Activated CD8-positive, alpha-beta memory T cell treated with anti-CD3 and anti-CD28 coated beads for 24 hours (primary cell): ENCODE measurements around the gene RASSF4.

ENCODE experiments used
- DNase-seq: peaks from one replicate; pipeline ENCODE4 v3.0.0-alpha.2; 2020

RASSF4 gene

DNA sequence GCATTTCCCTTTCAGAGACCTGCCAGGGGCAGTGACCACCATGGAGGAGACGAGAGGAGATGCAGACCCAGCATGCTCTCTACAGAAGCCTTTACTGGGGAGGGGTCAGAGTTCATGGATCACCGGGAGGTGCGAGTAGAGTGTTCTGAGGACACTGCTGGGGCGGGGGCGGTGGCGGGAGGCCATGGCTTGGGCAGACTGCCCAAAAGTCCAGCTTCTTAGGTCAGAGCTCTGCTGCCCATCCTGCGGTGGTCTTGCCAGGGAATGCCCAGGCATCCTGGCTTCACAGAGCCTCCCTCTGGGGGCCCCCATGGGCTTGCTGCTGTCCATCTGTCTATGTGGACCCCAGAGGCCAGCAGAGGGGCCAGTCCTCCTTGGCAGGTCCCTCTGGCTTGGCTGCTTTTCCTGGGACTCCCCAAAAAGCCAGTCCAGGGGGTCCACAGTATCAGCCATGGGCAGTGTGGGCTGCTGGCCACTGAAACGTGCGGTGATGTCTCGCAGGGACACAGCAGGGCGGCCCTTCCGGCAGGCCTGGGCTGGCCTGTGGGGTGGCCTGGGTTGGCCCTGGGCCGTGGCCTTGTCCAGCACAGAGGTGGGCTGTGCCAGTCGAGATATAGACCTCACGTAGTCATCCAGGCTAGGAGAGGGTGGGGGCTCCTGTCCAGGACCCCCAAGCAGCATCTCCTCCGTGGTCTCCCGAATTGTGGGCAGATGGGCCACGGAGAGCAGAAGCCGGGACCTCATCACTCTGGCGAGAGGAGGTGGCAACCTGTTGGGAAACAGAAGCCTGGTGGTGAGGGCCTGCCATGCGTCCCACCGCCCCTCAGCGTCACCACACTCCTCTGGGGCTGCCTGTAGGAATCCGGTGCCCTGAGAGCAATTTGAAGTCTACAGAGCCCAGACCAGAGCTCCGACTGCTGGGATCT is 17.9 kb downstream of the RASSF4 start:
- no peak for DNase-seq

DNA sequence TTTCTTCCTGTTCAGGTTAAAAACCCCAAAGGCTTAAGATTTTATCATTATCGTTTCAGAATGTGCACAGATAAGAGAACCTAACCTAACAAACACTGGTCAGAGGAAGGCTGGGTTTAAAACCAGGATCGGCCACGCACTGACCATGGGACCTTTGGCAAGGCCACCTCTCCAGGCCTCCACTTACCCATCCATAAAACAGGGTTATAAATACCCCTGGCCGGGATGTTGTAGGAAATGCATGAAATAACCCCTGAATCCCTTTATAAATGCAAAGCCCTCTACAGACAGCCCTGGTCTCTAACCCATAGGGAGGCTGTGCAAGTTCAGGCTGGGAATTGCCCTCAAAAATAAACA is 18.6 kb downstream of the RASSF4 start:
- DNase-seq: no peak

DNA sequence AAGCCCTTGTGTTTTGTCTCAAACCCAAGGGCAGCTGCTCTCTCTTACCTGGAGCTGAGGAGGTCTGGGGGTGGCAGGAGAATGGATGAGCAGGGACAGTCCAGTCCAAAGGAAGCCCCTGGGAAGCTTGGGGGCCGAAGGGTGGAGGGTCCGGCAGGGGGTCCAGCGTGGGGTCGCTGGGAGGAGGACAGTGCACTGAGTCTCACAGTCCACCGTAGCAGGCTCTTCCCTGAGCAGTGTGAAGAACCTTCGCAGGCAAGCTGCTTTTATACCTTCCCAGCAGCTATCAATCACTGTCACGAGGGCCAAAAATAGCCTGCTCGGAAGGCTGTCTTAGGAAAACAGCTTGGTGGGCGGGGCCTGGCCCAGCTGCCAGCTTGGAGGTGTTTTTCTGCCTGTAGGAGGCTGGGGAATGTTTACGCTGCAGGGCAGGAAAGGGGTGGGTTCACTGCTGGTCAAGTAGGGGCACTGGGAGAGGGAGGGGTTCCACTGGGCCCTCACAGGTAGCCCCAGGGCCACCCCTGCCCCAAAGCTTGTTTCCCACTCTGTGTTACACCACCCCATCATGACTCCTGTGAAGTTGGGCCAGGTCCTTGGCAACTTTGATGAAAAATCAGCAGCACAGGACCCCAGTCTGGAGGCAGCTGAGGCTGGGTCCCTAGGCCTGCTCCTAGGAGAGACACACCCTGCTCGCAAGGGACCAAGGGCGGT is 19.1 kb downstream of the RASSF4 start, which contains the start of gene DEPP1:
Gene DEPP1 (minus strand): TSS at position 240 of the 711 bp plus-strand sequence. CDS start 779 bp downstream, outside the sequence.
- no peak for DNase-seq

DNA sequence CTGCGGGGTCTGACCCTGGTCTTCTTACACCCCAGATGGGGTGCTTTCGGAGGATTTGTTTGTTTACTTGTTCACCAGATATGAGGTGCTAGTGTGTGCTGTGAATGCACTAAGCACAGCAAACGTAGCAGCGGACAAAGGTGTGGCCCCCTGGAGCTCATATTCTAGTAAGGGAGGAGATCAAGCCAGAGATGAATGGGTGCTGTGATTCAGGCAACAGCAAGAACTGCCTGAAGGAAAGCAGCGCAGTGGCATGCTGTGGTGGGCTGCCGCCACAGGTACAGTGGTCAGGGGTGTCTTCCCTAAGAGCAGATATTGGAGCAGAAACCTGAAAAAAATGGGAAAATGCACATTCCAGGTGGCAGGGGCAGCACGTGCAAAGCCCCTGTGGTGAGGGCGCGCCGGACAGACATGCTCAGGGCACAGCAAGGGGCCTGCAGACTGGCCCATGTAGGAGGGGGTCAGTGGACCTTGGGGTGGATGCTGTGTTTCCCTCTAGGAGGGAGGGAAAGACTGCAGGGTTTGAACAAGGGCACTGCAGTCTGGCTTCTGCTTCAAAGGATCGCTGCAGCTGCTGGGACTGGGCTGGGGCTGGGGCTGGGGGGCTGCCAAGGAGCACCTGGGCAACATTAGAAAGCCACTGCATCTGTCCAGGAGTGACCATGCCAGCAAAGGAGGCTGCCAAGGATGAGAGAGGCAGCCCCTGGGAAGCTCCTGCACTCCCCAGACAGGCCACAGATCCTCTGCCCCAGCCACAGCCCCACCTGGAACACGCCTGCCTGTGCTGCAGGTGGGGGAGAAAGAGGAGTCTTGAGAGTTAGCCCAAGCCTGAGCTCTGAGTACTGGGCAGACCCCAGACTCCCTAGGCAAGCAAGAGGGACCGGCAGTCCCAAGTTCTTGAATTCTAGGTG is 19.9 kb downstream of the RASSF4 start:
- no peak for DNase-seq

DNA sequence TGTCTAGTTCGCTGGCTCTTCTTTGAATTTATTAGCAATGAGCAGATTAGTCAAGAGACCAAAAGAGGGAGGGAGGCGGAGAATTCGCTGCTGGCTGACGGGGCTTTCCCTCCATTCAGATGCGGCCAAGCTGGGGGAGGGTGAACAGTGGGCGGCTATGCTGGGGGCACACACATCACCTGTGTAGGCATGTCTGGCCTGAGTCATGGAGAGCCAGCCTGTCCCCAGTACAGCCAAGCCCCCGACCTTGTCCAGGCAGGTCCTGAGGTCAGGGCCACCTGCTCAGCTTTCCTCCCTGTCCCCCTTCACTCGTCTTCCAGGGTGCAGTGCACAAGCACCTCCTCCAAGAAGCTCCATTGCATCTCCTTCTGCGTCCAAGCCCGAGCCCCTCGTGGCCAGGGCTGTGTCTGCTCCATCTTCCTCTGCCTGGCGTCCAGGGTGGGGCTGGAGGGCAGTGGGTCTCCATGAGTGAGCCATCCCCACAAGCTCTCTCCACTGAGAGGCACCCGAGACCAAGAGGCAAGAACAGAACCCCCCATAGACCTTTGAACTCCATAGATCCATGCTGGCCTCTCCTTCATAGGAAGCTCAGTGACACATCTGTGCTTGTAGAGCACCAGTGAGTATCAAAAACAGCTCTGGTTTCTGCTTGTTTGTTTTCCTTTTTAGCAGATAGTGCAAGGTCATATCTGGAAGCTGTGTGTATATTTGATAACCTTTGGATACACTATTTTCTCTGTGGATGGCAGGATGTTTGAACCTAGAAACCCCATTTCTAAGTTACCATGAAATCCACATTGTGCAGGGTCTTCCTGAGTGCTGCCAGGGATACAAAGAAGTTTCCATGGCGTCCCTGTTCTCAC is 20.9 kb downstream of the RASSF4 start:
- no peak for DNase-seq

DNA sequence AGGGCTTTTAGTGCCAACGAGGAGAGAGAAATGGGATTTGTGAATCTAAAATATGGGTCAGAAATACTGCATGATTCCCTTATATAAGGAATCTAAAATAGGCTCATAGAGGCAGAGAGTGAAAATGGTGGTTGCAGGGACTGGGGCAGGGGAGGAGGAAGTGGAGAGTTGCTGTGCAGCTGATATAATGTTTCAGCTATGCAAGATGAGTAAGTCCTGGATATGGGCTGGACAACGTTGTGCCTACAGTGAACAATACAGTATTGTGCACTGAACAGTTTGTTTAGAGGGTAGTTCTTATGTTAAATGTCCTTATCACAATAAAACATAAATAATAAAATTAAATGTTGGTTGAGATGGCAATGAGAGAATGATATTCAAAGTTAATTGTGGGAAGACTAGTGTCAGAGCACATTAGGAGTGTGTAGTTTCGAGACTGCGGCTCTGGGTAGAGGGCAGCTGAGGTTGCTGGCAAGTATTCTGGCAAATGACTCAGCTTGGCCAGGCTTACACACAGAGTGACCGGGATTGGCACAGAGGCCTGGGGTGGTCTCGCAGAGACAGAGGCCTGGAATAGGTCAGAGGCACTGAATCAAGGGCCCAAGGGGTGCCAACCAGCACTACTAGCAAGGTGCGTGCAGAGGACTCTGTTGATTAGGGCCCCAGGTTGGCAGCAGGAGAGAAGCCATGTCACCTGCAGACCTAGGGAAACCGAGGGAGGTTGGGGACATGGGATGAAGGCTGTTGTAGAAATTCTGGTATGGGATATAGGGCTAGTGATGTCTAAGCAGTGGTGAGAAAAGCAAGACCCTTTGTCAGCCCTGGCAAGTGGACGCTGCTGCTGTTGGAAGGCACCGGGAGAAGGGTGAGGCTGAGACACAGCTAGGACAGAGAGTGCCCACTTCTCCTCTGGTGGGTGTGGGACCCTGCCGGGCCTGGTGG is 21.8 kb downstream of the RASSF4 start:
- DNase-seq: no peak

DNA sequence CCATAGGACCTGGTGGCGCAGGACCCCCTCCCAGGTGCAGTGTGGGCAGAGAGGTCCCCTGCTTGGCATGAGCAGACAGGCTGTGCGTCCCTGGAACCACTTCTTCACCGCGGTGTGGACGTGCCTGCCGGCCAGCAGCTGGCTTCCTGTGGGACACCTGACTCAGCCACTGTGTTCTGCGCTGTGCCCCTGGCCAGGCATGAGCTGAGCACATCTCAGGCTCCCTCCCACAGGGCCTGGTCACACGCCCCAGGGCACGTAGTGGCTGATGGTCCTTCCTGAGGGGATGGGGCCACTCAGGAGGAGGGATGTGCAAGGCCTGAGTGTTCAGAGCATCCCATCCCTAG is 22.5 kb downstream of the RASSF4 start:
- no peak for DNase-seq

DNA sequence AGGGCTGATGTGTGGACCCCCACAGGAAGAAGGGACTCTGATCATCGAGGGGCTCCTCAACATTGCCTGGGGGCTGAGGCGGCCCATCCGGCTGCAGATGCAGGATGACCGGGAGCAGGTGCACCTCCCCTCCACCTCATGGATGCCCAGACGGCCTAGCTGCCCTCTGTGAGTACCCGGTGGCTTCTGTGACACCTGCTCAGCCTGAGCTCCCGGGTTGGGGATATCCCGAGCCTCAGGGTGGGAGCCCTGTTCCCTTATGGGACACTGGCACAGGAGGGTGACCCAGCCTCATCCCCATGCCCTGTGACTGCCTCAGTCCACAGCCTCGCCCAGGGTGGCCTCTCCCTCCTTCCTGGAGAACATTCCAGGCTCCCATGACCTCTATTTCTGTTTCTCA is 22.9 kb downstream of the RASSF4 start:
- DNase-seq: no peak

DNA sequence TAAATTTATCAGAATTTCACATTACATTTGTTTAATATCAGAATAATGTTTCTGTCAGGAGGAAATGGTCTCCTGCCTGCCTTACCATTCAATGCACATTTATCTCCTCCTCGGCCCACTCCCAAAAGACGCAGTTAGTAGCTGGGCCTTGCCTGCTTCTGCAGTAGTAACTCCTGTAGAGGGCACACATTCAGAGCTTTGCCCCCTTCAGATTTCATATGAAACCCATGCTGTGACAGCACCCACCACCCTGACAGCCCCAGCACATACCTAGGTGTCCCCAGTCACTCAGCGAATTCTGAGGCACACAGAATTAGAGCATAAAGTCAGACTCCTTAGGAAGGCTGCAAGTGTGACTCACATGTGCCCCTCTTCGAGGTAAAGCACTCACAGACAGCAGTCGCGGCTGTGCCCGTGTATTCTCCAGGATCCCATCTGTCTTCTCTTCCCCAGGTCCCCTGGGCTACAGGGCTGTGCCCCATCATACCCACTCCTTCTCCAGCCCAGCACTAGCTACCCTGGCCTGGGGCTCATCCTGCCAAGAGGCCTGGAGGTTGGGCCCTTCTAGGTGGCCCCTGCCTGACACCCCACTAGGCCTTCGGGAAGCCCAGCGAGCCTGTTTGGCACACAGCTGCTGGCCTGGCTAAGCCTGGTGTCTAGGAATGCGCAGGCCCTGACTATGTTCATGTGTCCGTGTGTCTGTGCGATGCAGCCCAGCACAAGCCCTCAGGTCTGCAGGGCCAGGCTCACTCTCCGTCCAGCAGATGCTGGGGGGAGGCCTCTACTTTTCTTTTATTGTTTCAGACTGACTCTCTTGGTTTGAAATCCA is 23.7 kb downstream of the RASSF4 start:
- no peak for DNase-seq

DNA sequence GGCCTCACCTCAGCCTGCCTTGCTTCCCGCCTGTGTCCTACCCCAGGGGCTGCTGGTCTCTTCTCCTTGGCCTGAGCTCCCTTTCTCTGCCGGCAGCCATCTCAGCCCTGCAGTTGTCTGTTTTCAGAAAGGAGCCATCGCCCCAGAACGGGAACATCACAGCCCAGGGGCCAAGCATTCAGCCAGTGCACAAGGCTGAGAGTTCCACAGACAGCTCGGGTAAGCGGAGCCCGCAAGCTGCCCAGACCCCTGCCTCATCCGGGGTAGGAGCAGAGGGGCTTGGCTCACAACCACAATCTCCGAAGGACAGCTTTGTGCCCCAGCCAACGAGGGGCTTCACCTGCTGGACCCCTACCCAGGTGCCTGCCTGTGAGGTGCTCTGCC is 24.3 kb downstream of the RASSF4 start:
- no peak for DNase-seq

DNA sequence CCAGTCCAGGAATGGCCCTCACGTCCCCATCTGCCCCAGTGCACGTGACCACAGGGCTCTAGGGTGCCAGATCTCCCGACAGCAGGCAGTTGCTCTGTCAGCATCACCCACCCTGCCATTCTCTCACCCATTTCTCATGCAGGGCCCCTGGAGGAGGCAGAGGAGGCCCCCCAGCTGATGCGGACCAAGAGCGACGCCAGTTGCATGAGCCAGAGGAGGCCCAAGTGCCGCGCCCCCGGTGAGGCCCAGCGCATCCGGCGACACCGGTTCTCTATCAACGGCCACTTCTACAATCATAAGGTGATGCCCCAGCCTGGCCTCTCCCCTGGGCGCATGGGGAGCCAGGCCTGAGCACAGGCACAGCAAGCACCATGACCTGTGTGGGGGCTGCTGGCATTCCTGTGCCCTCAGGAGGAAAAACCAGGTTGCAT is 25.1 kb downstream of the RASSF4 start:
- no peak for DNase-seq

DNA sequence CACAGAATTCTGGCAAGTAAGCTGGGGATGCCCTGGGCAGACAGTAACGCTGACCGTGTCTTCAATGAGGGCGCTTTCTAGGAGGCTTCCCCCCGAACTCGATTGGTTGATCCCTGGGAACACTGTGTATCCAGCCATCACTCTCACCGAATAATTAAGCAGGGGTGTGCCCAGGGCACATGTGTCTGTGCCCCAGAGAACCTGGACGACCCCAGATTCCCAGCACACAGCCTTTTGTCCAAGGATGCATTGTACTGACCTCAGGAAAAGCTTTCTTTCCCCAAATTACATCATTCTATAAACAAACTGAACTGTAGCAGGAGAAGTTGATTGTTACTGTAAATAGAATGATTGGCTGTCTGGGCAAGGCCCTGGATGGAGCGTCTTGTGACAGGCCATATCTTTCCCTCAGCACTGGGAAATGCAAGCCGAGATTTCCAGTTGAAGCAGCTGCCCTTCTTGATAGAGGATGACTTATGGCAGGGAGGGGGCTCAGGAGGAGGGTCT is 25.6 kb downstream of the RASSF4 start:
- no peak for DNase-seq

DNA sequence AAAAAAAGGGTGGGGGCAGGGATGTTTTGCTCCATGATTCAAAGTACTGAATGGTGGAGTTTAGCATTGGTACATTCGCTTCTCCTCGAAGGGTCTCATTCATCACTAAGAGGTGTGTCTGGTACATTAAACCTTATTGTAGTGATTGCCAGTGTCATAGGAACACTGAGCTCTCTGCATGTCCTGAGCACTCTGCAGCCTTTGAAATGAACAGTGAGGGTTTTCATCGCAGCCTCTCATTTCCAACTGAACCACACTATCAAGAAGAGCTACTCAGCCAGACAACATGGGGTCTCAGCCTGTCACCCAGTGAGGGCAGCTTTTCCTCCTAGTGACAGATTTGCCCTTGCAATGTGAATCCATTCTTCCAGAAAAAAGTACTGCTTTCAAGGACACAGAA is 26.6 kb downstream of the RASSF4 start:
- DNase-seq: no peak

DNA sequence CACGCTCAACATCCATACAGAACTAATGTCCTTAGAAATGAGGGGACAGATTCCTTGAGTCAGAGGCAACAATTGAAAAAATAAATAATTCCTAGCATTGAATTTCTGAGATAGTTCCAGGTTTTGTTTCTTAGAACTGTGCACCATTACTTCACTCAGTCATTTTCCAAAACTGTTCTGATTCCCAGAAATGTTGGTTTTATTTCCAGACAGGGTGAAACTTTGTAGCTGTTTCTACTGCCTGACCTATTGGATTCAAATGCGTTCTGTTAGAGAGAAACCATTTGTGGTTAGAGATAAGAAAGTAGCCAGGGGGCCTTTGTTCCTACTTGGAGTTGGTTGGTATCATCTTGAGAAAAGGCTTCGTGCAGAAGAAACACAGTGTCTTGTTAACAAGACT is 27.1 kb downstream of the RASSF4 start:
- no peak for DNase-seq

DNA sequence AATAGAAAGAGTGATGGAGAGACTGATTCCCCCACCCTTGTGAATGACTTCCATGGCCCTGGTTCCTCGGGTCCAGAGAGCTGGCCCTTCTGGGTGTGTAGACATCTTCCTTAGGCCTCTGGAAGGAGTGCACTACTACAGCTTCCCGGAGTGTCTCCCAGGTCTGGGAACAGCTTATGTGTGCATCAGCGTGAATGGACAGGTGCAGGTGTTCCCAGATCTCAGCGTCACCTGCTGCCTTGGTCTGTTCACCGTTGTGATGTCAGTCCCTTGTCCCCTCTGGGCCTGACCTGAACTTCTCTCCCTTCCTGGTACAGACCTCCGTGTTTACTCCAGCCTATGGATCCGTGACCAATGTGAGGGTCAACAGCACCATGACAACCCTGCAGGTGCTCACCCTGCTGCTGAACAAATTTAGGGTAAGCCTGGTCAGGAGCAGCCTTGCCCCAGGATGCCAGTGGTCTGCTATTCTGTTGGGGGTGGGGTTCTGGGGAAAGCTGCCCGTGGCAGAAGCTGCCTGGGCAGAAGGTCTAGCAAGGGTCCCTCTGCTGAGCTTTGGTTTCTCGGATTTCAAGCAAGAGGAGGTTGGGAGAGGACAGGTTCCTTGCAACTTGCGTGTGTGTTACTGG is 29.5 kb downstream of the RASSF4 start:
- peak; percentile 52 for DNase-seq

DNA sequence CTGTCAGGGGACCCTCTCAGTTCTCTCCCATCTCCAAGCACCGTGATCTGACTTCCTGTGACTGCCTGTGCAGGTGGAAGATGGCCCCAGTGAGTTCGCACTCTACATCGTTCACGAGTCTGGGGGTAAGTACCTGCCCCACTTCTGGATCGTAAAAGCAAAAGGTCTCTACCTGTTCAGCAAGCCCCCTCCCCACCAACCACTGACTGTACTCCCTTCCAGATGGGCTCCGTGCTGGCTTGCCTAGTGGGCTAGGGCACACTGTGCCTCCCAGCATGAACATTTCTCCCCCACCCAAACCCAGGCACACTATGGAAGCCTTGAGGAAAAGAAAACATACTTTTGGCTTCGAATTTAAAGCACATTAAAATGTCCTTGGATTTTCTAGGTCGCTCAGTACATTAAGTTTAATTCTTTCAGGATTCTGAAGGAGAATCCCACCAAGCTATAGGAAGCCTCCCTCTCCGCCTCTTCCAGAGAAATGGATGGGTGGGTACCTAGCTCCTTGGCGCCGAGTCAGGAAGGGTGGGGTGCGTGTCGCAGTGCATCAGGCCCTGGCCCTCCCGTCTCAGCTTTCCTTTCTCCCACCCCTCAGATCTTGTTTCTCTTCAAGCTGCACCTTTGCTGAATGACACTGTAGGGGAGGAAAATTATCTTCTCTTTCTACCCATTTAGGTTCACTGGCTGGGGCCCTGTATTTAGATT is 30.1 kb downstream of the RASSF4 start:
- peak; percentile 42 for DNase-seq

DNA sequence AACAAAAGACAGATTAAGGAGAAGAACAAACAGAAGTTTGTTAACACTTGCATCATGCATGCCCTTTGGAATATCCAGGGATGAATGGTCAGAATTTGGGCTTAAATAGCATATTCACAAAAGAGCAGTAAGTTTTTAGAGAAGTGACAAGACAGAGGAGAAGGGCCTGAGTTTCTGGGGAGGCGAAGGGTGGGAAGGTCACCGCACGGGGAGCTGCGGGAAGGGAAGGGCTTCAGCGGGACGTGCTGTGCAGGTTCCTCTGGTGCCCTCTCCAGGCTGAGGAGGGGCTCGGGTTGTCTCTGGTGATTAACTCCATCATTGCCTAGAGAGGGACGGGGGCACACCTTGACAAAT is 30.7 kb downstream of the RASSF4 start:
- no peak for DNase-seq

DNA sequence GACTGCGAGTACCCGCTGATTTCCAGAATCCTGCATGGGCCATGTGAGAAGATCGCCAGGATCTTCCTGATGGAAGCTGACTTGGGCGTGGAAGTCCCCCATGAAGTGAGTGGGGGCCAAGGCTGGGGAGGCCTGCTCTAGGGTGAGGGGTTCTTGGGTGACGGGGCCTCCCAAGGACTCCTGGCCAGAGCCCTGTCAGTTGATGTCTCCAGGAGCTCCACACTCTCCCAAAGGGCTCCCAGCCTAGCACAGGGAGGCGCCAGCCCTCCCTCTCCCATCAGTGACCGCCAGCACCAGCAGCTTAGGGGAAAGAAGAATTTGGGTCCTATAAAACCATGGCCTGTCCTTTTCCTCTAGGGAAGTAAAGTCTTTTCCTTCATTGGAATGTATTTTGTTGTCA is 31.4 kb downstream of the RASSF4 start:
- peak; percentile 47 for DNase-seq

DNA sequence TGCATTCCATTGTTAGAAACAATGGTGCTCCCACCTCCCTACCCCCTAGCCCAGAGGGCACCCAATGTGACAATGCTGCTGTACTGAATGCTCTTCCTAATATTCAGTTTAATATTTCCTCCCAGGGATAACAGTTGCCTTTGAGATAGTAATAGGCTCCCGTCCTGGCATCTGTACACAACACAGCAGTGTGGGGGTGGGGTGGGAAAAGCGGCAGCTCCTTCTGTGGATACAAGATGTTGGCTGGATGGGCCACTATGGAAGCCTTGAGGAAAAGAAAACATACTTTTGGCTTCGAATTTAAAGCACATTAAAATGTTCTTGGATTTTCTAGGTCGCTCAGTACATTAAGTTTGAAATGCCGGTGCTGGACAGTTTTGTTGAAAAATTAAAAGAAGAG is 32.0 kb downstream of the RASSF4 start:
- DNase-seq: peak; percentile 5
